ENCODE measurements around the gene CA5A.
"Not testable (repeated sequence)": the region's sequence is repeated elsewhere in the genome, so short reads cannot be mapped to it uniquely, and the experiment has no call there.

CA5A gene

GRCh38 chr16:87891764-87892163, 44.6 kb downstream of the CA5A start:
- Histone ChIP-seq H2AFZ (ENCODE audit: low read depth, low read length) (no peak overlapping the region), H3K27ac (ENCODE audit: low read length) (no peak overlapping the region), H3K36me3 (ENCODE audit: insufficient read depth, low read length) (no peaks in the 10 kb centered on the region), H4K20me1 (ENCODE audit: insufficient read depth, low read length) (no peaks in the 10 kb centered on the region), H3K4me2 (ENCODE audit: insufficient read depth, low read length) (no peak overlapping the region), H3K4me3 (ENCODE audit: low read depth in 1 of 2, low read length in 2 of 2) (no peak overlapping the region), H3K79me2 (ENCODE audit: insufficient read depth, low read length) (no peaks in the 10 kb centered on the region), H3K4me1 (ENCODE audit: insufficient read depth, low read length) (peaks cover 22% of the 10 kb centered on the region), H3K27me3 (ENCODE audit: insufficient read depth, low read length, poor library complexity) (no peaks in the 10 kb centered on the region), H3K9ac (ENCODE audit: low read depth, low read length) (no peak overlapping the region), H3K9me3 (ENCODE audit: insufficient read depth, low read length, severe bottlenecking) (no peaks in the 10 kb centered on the region)
- ATAC-seq (ENCODE audit: insufficient read depth, low read depth) (no peak), DNase-seq (no peak)
- TF ChIP-seq EZH2 (IDR thresholded peaks at IDR 0.05; ENCODE audit: borderline replicate concordance, low read depth, low read length, severe bottlenecking) = no peak
- no peak for TF ChIP-seq CTCF (IDR thresholded peaks at IDR 0.05; ENCODE audit: borderline replicate concordance, extremely low read depth, low read length, poor library complexity, severe bottlenecking)

- H3K27me3 ChIP-seq (ENCODE audit: insufficient read depth, low read length, poor library complexity); H3K4me1 ChIP-seq (ENCODE audit: insufficient read depth, low read length); H4K20me1 ChIP-seq (ENCODE audit: insufficient read depth, low read length); H3K4me3 ChIP-seq (ENCODE audit: low read depth in 1 of 2, low read length in 2 of 2); H3K9me3 ChIP-seq (ENCODE audit: insufficient read depth, low read length, severe bottlenecking); H3K4me2 ChIP-seq (ENCODE audit: insufficient read depth, low read length); H3K36me3 ChIP-seq (ENCODE audit: insufficient read depth, low read length); H3K9ac ChIP-seq (ENCODE audit: low read depth, low read length); H3K79me2 ChIP-seq (ENCODE audit: insufficient read depth, low read length); H2AFZ ChIP-seq (ENCODE audit: low read depth, low read length); H3K27ac ChIP-seq (ENCODE audit: low read length): not testable (repeated sequence)
- peak; percentile 77 for ATAC-seq (ENCODE audit: insufficient read depth, low read depth)
- peak; percentile 63 for DNase-seq
- peak; percentile 65 for TF ChIP-seq CTCF (IDR thresholded peaks at IDR 0.05; ENCODE audit: borderline replicate concordance, extremely low read depth, low read length, poor library complexity, severe bottlenecking)
Observed at GRCh38 chr16:87889762-87890161, 46.6 kb downstream of the CA5A start.

DNA sequence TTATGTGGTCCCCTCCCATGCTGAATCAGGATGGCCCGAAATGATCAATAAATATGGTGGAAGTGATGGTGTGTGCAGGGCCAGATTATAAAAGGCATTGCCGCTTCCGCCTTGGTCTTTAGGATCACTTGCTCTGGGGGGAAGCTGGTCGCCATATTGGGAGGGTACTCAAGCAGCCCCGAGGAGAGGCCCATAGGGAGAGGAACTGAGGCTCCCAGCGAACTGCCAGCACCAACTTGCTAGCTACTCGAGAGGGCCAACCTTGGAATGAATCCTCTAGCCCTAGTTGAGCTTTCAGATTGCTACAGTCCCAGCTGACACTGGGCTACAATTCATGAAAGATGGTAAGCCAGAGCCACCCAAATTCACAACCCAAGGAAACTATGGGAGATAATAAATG, 48.0 kb downstream of the CA5A start:
- H3K4me1 ChIP-seq (ENCODE audit: insufficient read depth, low read length); H3K4me2 ChIP-seq (ENCODE audit: insufficient read depth, low read length); H3K79me2 ChIP-seq (ENCODE audit: insufficient read depth, low read length); H3K9me3 ChIP-seq (ENCODE audit: insufficient read depth, low read length, severe bottlenecking); ATAC-seq (ENCODE audit: insufficient read depth, low read depth); H3K36me3 ChIP-seq (ENCODE audit: insufficient read depth, low read length); DNase-seq; H3K9ac ChIP-seq (ENCODE audit: low read depth, low read length); H3K27me3 ChIP-seq (ENCODE audit: insufficient read depth, low read length, poor library complexity); H2AFZ ChIP-seq (ENCODE audit: low read depth, low read length); H3K4me3 ChIP-seq (ENCODE audit: low read depth in 1 of 2, low read length in 2 of 2); H4K20me1 ChIP-seq (ENCODE audit: insufficient read depth, low read length); H3K27ac ChIP-seq (ENCODE audit: low read length): not testable (repeated sequence)

- not testable (repeated sequence) for H3K4me2 ChIP-seq (ENCODE audit: insufficient read depth, low read length); H3K27ac ChIP-seq (ENCODE audit: low read length); H3K27me3 ChIP-seq (ENCODE audit: insufficient read depth, low read length, poor library complexity); H3K4me3 ChIP-seq (ENCODE audit: low read depth in 1 of 2, low read length in 2 of 2); H3K9me3 ChIP-seq (ENCODE audit: insufficient read depth, low read length, severe bottlenecking); H3K4me1 ChIP-seq (ENCODE audit: insufficient read depth, low read length); H4K20me1 ChIP-seq (ENCODE audit: insufficient read depth, low read length); ATAC-seq (ENCODE audit: insufficient read depth, low read depth); DNase-seq; H3K9ac ChIP-seq (ENCODE audit: low read depth, low read length); H2AFZ ChIP-seq (ENCODE audit: low read depth, low read length); H3K36me3 ChIP-seq (ENCODE audit: insufficient read depth, low read length); H3K79me2 ChIP-seq (ENCODE audit: insufficient read depth, low read length)
Observed at GRCh38 chr16:87887931-87888330, 48.4 kb downstream of the CA5A start.

- H3K4me2 ChIP-seq (ENCODE audit: insufficient read depth, low read length); H4K20me1 ChIP-seq (ENCODE audit: insufficient read depth, low read length); DNase-seq; H3K27me3 ChIP-seq (ENCODE audit: insufficient read depth, low read length, poor library complexity); ATAC-seq (ENCODE audit: insufficient read depth, low read depth); H3K4me3 ChIP-seq (ENCODE audit: low read depth in 1 of 2, low read length in 2 of 2); H2AFZ ChIP-seq (ENCODE audit: low read depth, low read length); H3K36me3 ChIP-seq (ENCODE audit: insufficient read depth, low read length); H3K9me3 ChIP-seq (ENCODE audit: insufficient read depth, low read length, severe bottlenecking); H3K27ac ChIP-seq (ENCODE audit: low read length); H3K4me1 ChIP-seq (ENCODE audit: insufficient read depth, low read length); H3K79me2 ChIP-seq (ENCODE audit: insufficient read depth, low read length); H3K9ac ChIP-seq (ENCODE audit: low read depth, low read length): not testable (repeated sequence)
Observed at GRCh38 chr16:87885371-87885967, 50.9 kb downstream of the CA5A start.

All from DND-41 (cell line).